Stimulated activated CD8-positive, alpha-beta memory T cell treated with anti-CD3 and anti-CD28 coated beads, Interleukin-12 subunit alpha, Interleukin-12 subunit beta, amount 100 ng/mL, for 24 hours (primary cell): ENCODE measurements around the gene TMEM184A.

ENCODE experiments used
- DNase-seq: peaks from one replicate; pipeline ENCODE4 v3.0.0-alpha.2; 2020; ENCODE audit errors: extremely low read depth

TMEM184A gene

DNA sequence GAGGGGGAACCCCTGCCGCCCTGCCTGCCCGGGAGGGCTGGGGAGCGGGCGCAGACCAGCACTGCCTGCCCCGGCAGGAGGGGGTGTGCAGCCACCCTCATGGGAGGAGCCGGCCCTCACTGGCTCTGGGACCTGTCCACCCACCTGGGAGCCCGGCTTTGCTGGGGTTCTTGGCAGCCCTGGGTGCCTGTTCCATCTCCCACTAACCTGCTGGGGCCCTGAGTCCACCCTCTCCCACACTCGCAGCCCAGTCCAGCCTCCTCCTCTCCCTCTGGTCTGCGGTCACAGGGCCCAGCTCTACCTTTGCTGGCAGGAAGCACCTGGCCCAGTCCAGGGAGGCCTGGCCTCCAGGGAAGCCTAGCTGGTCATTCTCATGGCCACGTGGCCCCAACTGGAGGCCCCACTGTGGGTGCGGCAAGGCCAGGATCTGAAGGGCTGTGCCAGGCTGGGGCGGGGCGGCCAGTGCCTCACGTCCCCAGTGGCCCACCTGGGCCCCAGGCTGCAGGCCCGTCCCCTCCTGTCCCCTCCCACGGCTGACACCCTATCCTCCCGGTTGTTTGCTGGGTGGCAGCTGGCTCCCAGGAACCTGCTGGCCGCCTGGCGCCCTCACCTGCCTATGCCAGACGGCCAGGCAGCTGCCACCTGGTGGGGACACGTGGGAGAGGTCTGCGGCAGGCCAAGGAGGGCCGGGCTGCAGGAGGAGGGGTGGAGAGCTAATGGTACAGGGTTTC, at the start of gene TMEM184A:
TMEM184A (minus strand) TSS at position 393 of the 731 bp plus-strand sequence. CDS start 721 bp downstream, outside the sequence.
- no peak for DNase-seq

- no peak for DNase-seq
Measured at GRCh38 chr7:1604383-1604782, 48.4 kb upstream of the TMEM184A start.

GRCh38 chr7:1603346-1604225, 47.6 kb upstream of the TMEM184A start:
- no peak for DNase-seq

GRCh38 chr7:1602386-1602785, 46.4 kb upstream of the TMEM184A start:
- no peak for DNase-seq

DNA sequence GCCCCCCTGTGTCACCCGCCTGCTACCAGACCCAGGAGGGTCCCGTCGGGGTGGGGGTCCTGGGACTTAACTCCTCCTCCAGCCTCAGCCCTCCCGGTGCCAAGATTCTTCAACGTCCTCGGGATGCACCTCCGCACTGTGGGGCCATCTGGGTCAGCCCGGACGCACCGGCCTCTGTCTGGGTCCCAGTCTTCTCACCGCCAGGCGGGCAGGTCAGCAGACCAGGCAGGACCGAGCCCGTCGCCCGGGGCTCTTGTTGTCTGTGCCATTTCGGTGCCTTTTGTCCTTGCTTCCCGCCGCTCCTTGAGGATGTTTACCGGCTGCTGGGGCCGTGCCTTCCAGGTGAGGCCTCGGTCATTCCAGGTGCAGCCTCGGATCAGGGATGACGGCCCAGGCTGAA, 46.0 kb upstream of the TMEM184A start:
- no peak for DNase-seq

- no peak for DNase-seq
Measured at GRCh38 chr7:1599640-1600395, 43.8 kb upstream of the TMEM184A start.

DNA sequence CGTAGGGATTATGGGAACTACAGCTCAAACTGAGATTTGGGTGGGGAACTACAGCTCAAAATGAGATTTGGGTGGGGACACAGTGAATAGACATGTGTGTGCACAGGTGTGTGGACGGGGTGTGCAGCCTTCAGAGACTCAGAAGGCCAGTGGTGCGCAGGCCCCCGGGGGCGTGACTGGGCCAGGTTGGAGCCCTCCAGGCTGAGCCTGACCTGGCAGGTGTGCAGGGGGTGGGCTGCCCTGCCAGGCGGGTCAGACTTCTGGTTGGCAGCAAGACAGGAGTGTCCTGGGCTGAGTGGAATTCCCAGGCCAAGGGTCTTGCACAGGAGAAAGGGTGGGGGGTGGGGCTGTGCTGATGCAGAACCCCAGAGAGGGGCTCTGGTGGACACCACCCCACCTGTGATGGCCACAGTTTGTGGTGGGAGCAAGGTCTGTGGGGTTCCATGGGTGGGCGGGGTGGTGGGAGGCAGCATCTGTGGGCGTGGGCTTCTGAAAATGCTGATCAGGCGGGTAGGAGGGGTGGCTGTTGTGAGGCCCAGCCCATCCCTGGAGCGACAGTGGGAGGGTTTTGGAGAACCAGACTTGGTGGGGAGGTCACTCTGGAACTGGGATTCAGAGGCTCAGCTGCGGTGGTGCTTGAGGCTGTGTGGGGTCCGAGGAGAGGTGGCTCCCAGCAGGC, 43.1 kb upstream of the TMEM184A start:
- DNase-seq = no peak

DNA sequence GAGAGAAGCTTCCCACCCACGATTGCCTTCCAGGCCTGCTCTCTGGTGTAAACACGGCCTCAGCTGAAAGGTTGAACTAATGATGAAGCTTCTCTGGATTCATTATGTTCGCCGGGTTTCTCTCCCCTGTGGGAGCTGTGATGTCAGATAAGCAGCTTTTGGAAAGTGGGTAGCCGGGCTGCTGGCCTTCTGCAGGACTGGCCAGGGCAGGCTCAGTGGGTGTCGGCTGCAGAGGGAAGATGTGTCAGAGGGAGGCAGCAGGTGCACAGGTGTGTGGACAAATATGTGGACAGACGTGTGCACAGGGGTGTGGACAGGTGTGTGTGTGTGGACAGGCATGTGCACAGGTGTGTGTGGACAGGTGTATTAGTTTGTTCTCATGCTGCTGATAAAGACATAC, 42.3 kb upstream of the TMEM184A start:
- no peak for DNase-seq

DNA sequence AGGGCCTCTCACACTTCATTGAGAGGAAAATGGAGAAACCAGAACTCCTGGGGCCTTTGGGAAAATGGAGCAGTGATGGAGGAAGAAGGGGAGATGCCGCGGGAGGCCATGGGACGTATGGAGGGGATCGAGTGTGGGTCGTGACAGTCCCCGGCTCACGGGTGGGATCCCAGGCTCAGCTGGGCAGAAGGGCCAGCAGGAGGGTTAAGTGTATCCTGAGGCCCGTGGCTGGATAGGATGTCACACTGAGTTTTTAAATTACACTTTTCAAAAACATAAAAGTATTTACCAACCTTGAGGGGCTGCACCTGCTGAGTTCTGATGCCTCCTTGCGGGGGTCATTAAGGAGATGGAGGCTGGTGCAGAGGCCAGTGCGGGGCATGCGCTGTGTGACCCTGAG, 41.8 kb upstream of the TMEM184A start:
- DNase-seq = no peak

DNA sequence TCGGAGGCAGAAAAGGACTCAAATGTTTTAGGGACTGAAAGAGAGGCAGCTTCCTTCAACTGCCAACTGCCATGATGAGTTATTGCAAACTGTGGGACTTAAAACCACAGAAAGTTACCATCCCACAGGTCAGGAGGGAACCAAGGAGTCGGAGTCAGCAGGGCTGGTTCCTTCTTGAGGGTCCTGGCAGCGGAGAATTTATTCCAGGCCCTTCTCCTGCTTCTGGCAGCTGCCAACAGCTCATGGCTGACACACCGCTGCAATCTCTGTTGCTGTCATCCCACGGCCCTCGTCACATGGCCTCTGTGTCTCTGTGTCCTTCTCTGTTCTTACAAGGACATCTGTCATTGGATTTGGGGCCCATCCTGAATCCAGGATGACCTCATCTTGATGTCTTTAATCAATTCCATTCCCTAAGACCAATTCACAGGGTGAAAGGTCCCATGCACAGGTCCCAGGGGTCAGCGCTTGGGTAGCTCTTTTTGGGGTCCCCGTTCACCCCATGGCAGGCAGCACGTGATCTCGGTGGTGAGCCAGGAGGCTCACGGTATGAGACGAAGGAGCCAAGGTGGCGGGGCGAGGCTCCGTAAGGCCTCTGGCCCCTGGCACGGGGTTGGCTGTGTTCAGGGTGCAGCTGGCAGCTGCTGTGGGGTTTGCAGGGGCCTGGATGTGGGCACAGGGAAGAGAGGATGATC, 41.2 kb upstream of the TMEM184A start:
- no peak for DNase-seq

DNA sequence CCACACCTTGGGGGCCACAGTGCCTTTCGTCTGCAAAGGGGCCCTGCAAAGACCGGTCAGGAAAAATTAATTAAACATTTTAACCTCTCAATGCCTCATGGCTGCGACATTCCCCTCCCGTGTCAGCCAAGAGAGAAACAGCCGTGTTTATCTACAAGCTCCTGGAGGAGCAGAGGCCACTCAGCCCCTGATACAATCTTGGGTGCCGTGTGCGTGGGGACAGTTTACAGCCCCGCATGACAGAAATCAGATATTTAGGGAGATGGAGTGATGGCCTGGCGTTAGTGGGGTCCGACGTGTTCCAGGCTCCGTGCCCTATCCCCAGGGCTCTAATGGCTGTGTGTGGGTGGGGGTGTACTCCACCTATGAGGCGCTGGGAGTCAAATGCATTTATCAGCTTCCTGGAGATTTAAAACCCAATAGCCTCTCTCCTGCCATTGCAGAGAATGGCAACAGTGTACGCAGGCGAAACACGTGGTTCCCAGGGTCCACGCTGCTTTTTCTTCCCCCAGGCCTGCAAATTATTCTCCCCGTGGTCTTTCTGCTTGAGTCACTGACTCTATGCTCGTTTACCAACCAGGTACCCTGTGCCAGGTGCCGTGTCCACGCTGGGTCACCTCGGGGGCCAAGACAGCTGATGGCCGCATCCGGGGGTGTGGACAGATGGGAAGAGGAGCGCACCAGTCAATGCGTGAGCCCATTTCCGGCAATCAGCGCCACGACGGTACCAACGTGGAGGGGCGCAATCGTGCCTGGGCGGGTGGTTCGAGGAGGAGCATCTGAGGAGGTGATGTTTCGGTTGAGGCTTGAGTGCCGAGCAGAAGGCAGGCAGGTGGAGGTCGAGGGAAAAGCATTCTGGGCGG, 40.4 kb upstream of the TMEM184A start:
- DNase-seq = no peak

- no peak for DNase-seq
Measured at GRCh38 chr7:1595636-1596035, 39.6 kb upstream of the TMEM184A start.

DNA sequence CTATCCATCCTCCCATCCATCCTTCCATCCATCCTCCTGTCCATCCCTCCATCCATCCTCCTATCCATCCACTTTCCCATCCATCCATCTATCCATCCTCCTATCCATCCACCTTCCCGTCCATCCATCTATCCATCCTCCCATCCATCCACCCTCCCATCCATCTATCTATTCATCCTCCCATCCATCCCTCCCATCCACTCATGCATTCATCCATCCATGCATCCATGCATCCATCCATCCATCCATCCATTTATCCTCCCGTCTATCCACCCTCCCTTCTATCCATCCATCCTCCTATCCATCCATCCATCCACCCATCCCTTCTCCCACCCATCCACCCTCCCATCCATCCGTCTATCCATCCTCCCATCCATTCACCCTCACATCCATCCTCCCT, 39.0 kb upstream of the TMEM184A start:
- no peak for DNase-seq

DNA sequence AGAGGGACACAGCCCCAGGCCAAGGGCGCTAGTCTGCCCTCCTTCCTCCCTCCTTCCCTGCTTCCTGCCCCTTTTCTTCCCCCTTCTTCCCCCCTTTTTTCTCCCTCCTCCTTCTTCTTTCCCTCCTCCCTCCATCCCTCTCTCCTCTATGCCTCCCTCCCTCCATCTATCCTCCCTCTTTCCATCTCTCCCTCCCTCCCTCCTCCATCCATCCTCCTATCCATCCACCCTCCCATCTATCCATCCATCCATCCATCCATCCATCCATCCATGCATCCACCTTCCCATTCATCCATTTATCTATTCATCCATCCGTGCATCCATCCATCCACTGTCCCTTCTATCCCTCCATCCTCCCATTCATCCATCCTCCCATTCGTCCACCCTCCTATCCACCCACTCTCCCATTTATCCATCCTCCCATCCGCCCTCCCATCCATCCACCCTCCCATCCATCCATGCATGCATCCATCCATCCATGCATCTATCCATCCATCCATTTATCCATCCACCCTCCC, 38.0 kb upstream of the TMEM184A start:
- DNase-seq = no peak

DNA sequence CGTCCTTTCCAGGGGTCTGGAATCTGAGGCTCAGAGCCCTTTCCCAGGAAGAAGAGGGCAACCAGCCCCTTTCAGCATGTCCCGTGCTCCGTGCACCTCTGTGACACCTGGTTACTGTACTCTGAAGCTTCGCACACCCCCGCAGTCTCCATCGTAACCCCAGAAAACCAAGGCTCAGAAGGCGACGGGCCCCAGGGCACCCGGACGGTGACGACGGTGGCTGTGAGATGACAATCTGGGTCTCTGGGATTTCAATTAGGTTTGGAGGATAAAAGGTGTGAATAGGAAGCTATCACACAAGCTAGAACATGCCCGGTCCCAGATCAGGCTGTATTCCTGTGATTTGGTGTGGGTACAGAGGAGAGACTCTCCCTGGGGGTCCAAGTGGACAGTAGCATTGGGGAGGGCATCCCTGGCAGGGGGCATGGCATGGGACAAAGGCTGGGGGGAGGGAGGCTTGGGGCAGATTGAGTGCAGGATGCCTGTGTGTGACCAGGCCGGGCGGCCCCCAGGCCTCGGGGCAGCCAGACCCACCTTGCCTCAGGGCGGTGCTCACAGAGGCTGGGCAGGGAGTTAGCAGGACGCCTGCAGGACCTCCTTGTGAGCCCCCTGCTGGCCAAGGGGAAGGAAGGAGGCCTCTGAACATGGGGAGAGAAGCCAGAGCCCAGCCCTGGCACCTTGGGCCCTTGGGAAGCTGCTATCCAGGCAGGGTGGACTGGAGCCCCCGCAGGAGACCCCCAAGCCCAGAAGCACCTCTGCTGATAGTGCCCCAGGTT, 37.3 kb upstream of the TMEM184A start:
- DNase-seq = no peak

- DNase-seq = no peak
Measured at GRCh38 chr7:1592299-1592871, 36.4 kb upstream of the TMEM184A start.

- no peak for DNase-seq
Measured at GRCh38 chr7:1591876-1592275, 35.9 kb upstream of the TMEM184A start.

DNA sequence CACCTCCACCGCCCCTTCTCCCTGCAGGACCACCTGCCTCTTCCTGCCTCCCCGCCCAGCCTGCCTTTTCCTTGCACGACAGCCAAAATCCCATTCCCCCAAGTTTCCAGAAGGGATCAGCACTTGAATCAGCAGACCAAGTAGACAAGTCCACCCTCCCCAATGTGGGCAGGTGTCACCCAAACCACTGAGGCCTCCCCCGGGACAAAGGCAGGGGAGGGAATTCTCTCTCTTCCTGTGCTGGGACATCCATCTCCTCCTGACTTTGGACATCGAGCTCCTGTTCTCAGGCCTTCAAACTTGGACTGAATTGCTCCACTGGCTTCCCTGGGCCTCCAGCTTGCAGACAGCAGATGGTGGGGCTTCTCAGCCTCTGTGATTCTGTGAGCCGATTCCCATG, 35.4 kb upstream of the TMEM184A start:
- no peak for DNase-seq

GRCh38 chr7:1590887-1591286, 34.9 kb upstream of the TMEM184A start:
- DNase-seq = no peak
